Measurements from ENCODE around the gene GDI1.

DNA sequence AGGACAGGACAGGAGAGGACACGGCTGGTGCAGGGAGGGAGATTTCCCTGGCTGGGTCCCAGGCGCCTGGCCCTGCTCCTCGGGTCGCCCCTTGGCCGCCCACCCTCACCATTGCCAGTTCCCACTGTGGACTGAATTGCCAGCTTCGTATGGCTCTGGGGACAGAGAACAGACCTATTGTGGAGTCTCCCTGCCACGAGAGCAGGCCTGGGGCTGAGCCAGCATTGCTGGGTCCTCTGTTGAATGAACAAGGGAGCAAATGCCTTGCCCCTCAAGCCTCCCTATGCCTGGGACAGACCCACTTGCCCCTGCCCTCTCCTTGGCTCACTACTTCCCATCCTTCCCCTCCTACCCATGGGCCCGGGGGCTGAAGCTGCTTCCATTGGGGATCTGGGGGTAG is 25.4 kb downstream of the GDI1 start:
- TF ChIP-seq CTCF (IDR thresholded peaks at IDR 0.05) = no peak
- TF ChIP-seq POLR2A (IDR thresholded peaks at IDR 0.05) = no peak
- no peak for TF ChIP-seq POLR2AphosphoS5 (IDR thresholded peaks at IDR 0.05)
- no peak for TF ChIP-seq EP300 (IDR thresholded peaks at IDR 0.05)

All from gastroesophageal sphincter (tissue), 3 donors.